ENCODE measurements around the gene CBX6. TPM values are rescaled to one million over a fixed set of nuclear protein-coding genes. Genes with fewer than 3 reads are reported as not detected.
"Not testable (repeated sequence)": the region's sequence is repeated elsewhere in the genome, so short reads cannot be mapped to it uniquely, and the experiment has no call there.

The CBX6 gene
- total RNA-seq (2014; rRNA removed; shearing (Covaris generic)): 22.6 and 28.5 TPM in 2 replicates

DNA sequence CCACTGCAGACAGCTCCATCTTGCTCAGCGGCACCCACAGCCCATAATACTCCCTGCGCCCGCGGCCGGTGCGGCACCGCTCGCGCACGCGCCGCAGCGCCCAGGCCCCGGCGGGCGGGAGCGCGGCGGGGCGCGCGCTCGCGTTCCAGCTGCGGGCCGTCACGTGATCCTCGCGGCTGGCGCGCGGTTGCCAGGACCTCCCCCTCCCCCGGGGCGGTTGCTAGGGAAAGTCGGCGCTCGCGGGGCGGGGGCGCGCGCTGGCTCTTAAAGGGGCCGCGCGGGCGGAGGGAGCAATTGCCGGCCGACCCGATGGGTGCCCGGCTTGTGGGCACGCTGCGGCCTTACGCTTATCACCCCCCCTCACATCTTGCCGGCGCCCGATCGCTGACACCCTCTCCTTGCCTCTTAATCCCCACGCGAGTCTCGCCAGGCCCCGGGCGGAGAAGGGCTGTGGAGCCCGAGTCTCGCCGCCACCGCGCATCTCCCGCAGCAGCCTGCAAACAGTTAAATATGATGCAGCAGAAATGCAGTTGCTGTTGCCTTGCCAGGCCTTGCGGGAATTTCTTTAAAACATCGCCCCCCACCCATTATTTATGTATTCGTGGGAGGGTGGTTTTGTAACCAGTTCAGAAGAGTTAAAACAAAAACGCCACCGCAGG, at the start of gene CBX6:
Gene CBX6, minus strand, starts transcription at position 45 of the 659 bp plus-strand sequence. Its CDS starts 26 bp downstream, at position 19.
- H3K27me3 ChIP-seq (replicated peaks): no peaks in the 10 kb centered on the region; the same call in 1 of the 2 replicates
- H3K4me3 ChIP-seq: peak within 1 kb of the TSS; percentile 80
- no peak within 1 kb of the TSS for H3K27ac ChIP-seq
- peak; percentile 94 for DNase-seq (ENCODE audit: low read depth in 1 of 2, low spot score in 2 of 2)
- peaks cover 16% of the 10 kb centered on the region for H3K4me1 ChIP-seq (replicated peaks)
- peaks cover 29% of the 10 kb centered on the region for H3K36me3 ChIP-seq
- H3K9me3 ChIP-seq (replicated peaks): no peaks in the 10 kb centered on the region

DNA sequence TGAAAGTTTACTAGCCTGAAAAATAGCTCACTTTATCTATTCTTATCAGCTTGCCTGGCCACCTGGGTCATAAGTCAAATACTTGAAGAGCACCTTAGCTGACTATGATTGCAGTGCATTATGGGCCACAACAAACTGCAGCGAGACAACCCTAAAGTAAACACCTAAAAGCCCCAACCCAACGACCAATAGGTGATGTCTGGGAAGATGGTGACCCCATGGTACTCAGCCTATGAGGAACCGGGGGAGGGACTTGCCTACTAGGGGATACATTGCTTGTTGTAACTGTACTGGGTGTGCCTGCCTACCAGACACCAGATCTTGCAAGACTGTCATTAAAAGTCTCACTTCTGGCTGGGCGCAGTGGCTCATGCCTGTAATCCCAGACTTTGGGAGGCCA, 49.8 kb upstream of the CBX6 start:
- no peaks in the 10 kb centered on the region for H3K36me3 ChIP-seq
- H3K9me3 ChIP-seq (replicated peaks): no peaks in the 10 kb centered on the region
- DNase-seq (ENCODE audit: low read depth in 1 of 2, low spot score in 2 of 2): no peak
- peaks cover 11% of the 10 kb centered on the region for H3K27me3 ChIP-seq (replicated peaks)
- peaks cover 20% of the 10 kb centered on the region for H3K4me1 ChIP-seq (replicated peaks)
- no peak overlapping the region for H3K27ac ChIP-seq
- H3K4me3 ChIP-seq: no peak overlapping the region

DNA sequence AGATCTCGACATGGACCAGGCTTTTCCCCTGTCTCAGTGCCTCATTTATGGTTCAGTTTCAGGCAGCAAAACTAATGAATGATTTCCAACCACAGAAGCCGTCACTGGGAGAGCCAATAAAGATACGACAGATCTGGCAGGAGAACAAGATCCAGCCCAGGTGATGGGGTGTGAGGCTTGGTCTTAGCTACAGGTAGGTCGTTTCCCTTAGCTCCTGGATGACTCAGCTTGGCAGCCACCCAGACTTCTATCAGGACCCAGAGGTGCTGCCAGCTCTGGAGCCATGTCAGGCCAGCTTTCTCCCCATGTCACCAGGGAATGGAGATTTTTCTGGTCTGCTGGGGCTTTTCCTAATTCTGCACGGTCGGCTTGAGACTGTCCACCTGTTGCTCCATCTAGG, 49.1 kb upstream of the CBX6 start:
- Histone ChIP-seq H3K36me3 (no peaks in the 10 kb centered on the region), H3K4me3 (no peak overlapping the region), H3K9me3 (replicated peaks) (no peaks in the 10 kb centered on the region), H3K27me3 (replicated peaks) (peaks cover 11% of the 10 kb centered on the region), H3K4me1 (replicated peaks) (peaks cover 20% of the 10 kb centered on the region), H3K27ac (no peak overlapping the region)
- DNase-seq (ENCODE audit: low read depth in 1 of 2, low spot score in 2 of 2): no peak

DNA sequence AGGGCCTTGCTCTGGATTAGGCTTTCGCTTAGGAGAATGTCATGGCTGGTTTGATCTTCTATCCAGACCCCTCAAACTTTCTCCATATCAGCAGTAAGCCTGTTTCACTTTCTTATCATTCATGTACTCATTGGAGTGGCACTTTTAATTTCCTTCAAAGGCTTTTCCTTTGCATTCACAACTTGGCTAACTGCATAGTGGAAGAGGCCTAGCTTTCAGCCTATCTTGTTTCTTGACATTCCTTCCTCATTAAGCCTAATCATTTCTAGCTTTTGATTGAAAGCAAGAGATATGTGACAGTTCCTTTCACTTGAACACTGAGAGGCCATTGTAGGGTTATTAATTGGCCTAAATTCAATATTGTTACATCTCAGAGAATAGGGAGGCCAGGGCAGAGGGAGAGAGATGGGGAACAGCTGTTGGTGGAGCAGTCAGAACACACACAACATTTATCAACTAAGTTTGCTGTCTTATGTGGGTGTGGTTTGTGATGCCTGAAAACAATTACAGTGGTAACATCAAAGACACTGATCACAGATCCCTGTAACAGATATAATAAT, 47.7 kb upstream of the CBX6 start:
- Histone ChIP-seq H3K4me3 (no peak overlapping the region), H3K27me3 (replicated peaks) (peaks cover 11% of the 10 kb centered on the region), H3K4me1 (replicated peaks) (peaks cover 17% of the 10 kb centered on the region), H3K9me3 (replicated peaks) (no peaks in the 10 kb centered on the region), H3K36me3 (no peaks in the 10 kb centered on the region), H3K27ac (no peak overlapping the region)
- no peak for DNase-seq (ENCODE audit: low read depth in 1 of 2, low spot score in 2 of 2)

DNA sequence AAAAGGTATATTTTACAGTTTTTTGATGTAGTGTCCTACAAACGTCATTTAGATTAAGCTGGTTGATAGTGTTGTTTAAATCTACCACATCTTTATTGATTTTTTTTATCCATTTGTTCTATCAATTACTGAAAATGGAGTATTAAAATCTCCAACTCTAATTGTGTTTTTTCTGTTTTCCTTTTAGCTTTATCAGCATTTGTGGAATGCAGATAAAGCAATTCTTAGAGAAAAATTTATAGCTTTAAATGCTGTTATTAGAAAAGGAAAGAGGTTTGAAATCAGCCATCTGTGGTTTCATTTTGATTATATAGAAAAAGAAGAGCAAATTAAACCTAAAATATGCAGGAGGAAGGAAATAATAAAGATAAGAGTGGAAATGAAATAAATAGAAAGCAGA, 39.4 kb upstream of the CBX6 start:
- Histone ChIP-seq H3K27ac (no peak overlapping the region), H3K36me3 (no peaks in the 10 kb centered on the region), H3K9me3 (replicated peaks) (0 out of 2 replicates have a peak, but pooled peaks cover 1% of the 10 kb centered on the region), H3K27me3 (replicated peaks) (peaks cover 12% of the 10 kb centered on the region), H3K4me3 (no peak overlapping the region), H3K4me1 (replicated peaks) (no peaks in the 10 kb centered on the region)
- DNase-seq (ENCODE audit: low read depth in 1 of 2, low spot score in 2 of 2): no peak

DNA sequence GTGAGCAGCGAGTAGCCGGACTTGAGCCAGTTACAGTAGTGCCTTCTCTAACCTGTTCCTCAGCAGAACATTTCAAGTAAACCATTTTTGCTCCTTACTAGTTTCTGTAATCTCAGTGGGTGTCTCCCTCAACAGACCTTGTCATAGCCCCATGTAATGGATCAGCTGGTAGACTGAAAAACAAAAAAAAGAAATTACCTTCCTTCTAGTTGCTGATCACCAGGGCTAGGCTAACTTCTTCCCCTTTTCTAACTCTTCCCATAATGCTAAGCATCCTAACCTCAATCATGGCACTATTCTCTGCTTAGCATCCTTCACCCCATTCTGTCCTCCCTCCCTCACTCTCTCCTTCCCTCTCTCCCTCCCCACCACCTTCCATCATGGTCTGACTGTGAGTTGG, 35.8 kb upstream of the CBX6 start:
- H3K27me3 ChIP-seq (replicated peaks): peaks cover 12% of the 10 kb centered on the region
- no peak overlapping the region for H3K27ac ChIP-seq
- H3K4me1 ChIP-seq (replicated peaks): no peaks in the 10 kb centered on the region
- DNase-seq (ENCODE audit: low read depth in 1 of 2, low spot score in 2 of 2): no peak
- H3K9me3 ChIP-seq (replicated peaks): 0 out of 2 replicates have a peak, but pooled peaks cover 6% of the 10 kb centered on the region
- no peak overlapping the region for H3K4me3 ChIP-seq
- H3K36me3 ChIP-seq: no peaks in the 10 kb centered on the region

DNA sequence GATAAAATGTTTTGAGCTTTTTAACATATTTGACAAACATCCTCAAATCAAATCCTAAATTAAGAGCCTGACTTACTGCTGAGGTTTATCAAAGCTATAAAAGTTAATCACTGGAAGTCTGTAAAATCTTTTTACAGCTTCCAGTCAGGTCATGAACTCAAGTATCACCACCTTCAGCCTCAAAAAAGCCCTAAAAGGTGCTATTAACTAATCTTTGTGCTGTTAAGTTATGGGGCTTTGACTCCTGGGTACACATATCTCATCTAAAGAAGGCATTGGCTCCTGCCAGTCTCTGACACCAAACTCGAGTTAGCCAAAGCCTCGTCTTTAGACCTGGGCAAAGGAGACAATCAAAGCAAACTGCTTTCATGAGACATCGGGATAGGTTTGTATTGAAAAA, 34.0 kb upstream of the CBX6 start:
- Histone ChIP-seq H3K4me1 (replicated peaks) (no peaks in the 10 kb centered on the region), H3K27me3 (replicated peaks) (peaks cover 6% of the 10 kb centered on the region), H3K36me3 (no peaks in the 10 kb centered on the region), H3K9me3 (replicated peaks) (0 out of 2 replicates have a peak, but pooled peaks cover 6% of the 10 kb centered on the region), H3K4me3 (no peak overlapping the region), H3K27ac (no peak overlapping the region)
- no peak for DNase-seq (ENCODE audit: low read depth in 1 of 2, low spot score in 2 of 2)

DNA sequence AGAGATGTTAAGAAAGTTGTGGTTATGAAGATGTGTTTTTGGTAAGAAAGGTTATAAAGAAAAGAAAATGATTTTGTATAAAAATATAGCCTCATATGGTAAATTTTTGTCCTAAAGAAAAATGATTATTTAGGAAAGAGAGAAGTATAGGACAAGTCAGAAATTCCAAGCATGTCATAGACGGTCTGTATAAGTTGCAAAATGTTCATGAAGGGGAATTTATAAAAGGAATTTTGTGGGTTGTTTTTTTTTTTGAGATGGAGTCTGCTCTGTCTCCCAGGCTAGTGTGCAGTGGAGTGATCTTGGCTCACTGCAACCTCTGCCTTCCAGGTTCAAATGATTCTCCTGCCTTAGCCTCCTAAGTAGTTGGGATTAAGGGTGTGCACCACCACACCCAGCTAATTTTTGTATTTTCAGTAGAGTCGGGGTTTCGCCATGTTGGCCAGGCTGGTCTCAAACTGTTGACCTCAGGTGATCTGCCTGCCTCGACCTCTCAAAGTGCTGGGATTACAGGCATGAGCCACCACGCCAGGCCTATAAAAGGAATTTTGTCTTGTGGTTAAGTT, 32.1 kb upstream of the CBX6 start:
- not testable (repeated sequence) for H3K4me3 ChIP-seq; DNase-seq (ENCODE audit: low read depth in 1 of 2, low spot score in 2 of 2); H3K27ac ChIP-seq; H3K4me1 ChIP-seq (replicated peaks); H3K36me3 ChIP-seq; H3K9me3 ChIP-seq (replicated peaks)
- peaks cover 10% of the 10 kb centered on the region for H3K27me3 ChIP-seq (replicated peaks)

DNA sequence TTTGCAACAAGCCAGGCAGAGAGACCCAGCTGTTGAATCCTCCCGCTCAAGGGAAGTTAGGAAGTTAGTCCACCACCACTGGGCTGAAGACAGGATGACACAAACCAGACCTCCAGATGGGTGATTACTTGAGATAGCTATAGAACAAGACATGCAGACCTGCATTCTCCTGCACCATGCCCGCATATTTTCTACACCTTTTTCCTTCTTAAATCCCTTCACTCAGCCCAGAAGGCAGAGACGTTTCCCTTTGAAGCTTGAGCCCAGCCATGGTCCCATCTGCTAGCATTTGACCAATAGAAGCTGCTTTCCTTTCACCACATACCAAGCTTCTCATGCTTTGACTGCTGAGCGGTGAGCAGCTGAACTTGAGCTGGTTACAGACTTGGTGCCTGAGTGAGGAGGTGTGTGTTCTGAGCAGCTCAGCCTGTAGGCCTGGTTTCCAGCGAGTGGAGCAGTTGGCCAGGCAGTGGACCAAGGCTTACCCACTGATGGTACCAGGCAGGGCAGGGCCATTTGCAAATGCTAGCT, 29.2 kb upstream of the CBX6 start:
- DNase-seq (ENCODE audit: low read depth in 1 of 2, low spot score in 2 of 2): no peak
- no peak overlapping the region for H3K4me3 ChIP-seq
- H3K27me3 ChIP-seq (replicated peaks): peaks cover 10% of the 10 kb centered on the region
- 0 out of 2 replicates have a peak, but pooled peaks cover 3% of the 10 kb centered on the region for H3K9me3 ChIP-seq (replicated peaks)
- no peaks in the 10 kb centered on the region for H3K36me3 ChIP-seq
- H3K27ac ChIP-seq: no peak overlapping the region
- no peaks in the 10 kb centered on the region for H3K4me1 ChIP-seq (replicated peaks)

DNA sequence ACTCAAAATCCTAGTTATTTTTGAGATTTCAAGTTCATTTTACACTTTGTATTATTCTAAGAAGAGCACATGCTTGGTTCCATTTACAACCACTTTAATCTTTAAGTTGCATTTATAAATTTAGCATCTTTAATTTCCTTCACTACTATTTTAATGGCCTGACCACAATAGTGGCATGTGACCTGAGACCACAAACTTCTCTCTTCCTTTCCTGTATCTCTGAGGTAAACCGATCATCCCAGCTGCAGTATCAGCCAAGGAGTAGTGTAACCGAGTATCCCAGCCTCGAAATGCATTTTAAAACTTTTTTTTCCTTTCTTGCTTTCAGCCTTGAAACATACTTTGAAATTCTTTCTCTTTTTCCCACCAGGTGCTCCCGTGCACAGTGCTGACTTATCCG, 28.7 kb upstream of the CBX6 start:
- H3K27me3 ChIP-seq (replicated peaks): peaks cover 10% of the 10 kb centered on the region
- H3K4me3 ChIP-seq: no peak overlapping the region
- no peaks in the 10 kb centered on the region for H3K36me3 ChIP-seq
- DNase-seq (ENCODE audit: low read depth in 1 of 2, low spot score in 2 of 2): no peak
- H3K27ac ChIP-seq: no peak overlapping the region
- H3K9me3 ChIP-seq (replicated peaks): 0 out of 2 replicates have a peak, but pooled peaks cover 3% of the 10 kb centered on the region
- no peaks in the 10 kb centered on the region for H3K4me1 ChIP-seq (replicated peaks)

DNA sequence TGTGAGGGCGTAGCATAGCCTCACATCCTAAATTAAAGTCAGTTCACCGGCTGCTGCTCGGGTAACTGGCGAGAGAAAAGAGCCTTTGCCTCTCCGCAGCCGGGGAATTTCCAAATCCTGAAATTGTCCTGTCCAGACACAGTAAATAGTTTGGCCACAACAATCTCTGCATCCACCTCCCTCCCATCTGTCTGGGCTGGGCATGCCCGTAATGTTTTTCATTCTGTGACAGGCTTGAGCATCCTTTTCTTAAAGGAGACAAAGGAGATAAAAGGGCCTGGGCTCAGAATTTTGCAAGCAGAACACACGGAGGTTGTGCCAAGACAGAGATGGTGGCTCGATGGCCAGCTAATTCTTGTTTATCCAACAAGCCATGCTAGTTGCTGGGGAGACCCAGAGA, 19.2 kb upstream of the CBX6 start:
- Histone ChIP-seq H3K36me3 (no peaks in the 10 kb centered on the region), H3K4me3 (no peak overlapping the region), H3K27ac (no peak overlapping the region), H3K9me3 (replicated peaks) (no peaks in the 10 kb centered on the region), H3K27me3 (replicated peaks) (0 out of 2 replicates have a peak, but pooled peaks cover 5% of the 10 kb centered on the region), H3K4me1 (replicated peaks) (no peaks in the 10 kb centered on the region)
- no peak for DNase-seq (ENCODE audit: low read depth in 1 of 2, low spot score in 2 of 2)

DNA sequence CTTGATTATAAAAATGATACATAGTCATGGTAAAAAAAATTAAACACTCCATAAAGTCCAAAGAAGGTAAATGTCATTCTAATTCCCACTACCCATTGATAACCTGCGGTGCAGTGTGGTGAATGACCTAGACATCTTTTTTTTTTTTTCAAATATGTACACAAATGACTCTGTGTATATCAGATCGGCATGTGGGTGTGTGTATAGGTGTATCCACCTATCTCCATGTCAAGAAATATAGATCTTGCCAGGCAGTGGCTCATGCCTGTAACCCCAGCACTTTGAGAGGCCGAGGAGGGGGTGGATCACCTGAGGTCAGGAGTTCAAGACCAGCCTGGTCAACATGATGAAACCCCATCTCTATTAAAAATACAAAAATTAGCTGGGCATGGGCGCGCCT, 18.4 kb upstream of the CBX6 start:
- no peaks in the 10 kb centered on the region for H3K9me3 ChIP-seq (replicated peaks)
- no peak for DNase-seq (ENCODE audit: low read depth in 1 of 2, low spot score in 2 of 2)
- H3K36me3 ChIP-seq: no peaks in the 10 kb centered on the region
- H3K27ac ChIP-seq: no peak overlapping the region
- H3K4me3 ChIP-seq: no peak overlapping the region
- H3K4me1 ChIP-seq (replicated peaks): no peaks in the 10 kb centered on the region
- H3K27me3 ChIP-seq (replicated peaks): 0 out of 2 replicates have a peak, but pooled peaks cover 5% of the 10 kb centered on the region

DNA sequence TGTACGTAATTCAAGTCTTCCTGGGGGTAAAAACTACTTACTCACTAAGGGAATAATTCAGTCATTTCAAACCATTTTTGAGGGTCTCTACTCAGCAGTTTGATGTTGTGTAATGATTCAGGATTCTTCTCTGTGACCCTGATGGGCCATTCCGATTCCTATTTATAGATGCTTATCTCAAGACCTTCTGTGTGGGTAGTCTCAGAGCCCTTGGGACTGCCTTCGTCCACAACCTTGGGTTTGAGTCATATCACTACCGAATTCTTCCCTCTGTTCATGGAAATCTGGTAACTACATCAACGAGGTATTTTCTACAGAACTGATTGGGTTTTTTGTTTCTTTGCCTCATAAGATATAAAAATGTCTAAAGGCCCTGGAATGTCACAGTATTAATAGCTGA, 14.3 kb upstream of the CBX6 start:
- Histone ChIP-seq H3K4me3 (no peak overlapping the region), H3K27ac (no peak overlapping the region), H3K27me3 (replicated peaks) (no peaks in the 10 kb centered on the region), H3K36me3 (no peaks in the 10 kb centered on the region), H3K9me3 (replicated peaks) (no peaks in the 10 kb centered on the region), H3K4me1 (replicated peaks) (peaks cover 8% of the 10 kb centered on the region)
- DNase-seq (ENCODE audit: low read depth in 1 of 2, low spot score in 2 of 2): no peak

DNA sequence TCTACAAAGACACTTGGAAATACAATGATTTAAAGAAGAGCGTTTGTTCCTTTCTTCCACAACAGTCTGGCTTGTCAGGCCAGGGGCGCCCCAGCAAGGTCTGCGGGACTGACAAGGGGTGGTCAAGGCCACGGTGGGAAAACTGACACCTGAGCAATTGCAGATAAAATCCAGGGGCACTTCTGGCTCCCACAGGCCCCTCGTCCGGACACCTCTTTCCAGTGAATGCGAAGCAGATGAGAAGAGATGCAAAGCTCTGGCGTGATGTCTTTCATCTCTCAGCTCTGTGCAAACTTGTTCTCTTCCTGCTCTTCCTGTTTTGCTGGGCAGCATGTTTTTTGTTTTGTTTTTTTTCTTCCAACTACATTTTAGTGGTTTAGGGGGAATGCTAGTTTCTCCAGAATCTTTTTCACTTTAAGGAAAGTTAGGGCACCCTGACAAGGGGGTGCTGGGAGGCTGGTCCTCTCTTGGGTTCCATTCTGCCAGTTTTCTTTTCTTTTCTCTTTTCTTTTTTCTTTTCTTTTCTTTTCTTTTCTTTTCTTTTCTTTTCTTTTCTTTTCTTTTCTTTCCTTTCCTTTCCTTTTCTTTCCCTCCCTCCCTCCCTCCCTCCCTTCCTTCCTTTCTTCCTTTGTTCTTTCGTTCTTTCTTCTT, 11.1 kb upstream of the CBX6 start:
- peaks cover 10% of the 10 kb centered on the region for H3K4me1 ChIP-seq (replicated peaks)
- no peaks in the 10 kb centered on the region for H3K9me3 ChIP-seq (replicated peaks)
- no peak overlapping the region for H3K27ac ChIP-seq
- H3K27me3 ChIP-seq (replicated peaks): no peaks in the 10 kb centered on the region
- no peak overlapping the region for H3K4me3 ChIP-seq
- H3K36me3 ChIP-seq: no peaks in the 10 kb centered on the region
- no peak for DNase-seq (ENCODE audit: low read depth in 1 of 2, low spot score in 2 of 2)

Measured in SJSA1 (cell line).